ENCODE results near the gene TAF11.
A peak's percentile ranks its signal among the peaks of the same experiment; 100 is the strongest.
"Not testable (repeated sequence)": the region's sequence is repeated elsewhere in the genome, so short reads cannot be mapped to it uniquely, and the experiment has no call there.

The TAF11 gene

GRCh38 chr6:34887753-34888513 lies at the start of gene TAF11:
Gene TAF11 (minus strand): TSS chr6:34888042. CDS start chr6:34887957, 85 bp downstream.
- peak; percentile 86 for DNase-seq

GRCh38 chr6:34934516-34934915 lies 46.7 kb upstream of the TAF11 start:
- DNase-seq: no peak

- DNase-seq: not testable (repeated sequence)
Measured at GRCh38 chr6:34932202-34932601, 44.4 kb upstream of the TAF11 start.

GRCh38 chr6:34930221-34930620 lies 42.4 kb upstream of the TAF11 start:
- DNase-seq: no peak

- DNase-seq: no peak
Measured at GRCh38 chr6:34929241-34929978, 41.6 kb upstream of the TAF11 start.

GRCh38 chr6:34928695-34929094 lies 40.9 kb upstream of the TAF11 start:
- DNase-seq: no peak

- DNase-seq: no peak
Measured at GRCh38 chr6:34928220-34928619, 40.4 kb upstream of the TAF11 start.

GRCh38 chr6:34926655-34927054 lies 38.8 kb upstream of the TAF11 start:
- DNase-seq: no peak

- no peak for DNase-seq
Measured at GRCh38 chr6:34924831-34925625, 37.2 kb upstream of the TAF11 start.

GRCh38 chr6:34922177-34922663 lies 34.4 kb upstream of the TAF11 start:
- no peak for DNase-seq

- no peak for DNase-seq
Measured at GRCh38 chr6:34920097-34920496, 32.3 kb upstream of the TAF11 start.

- no peak for DNase-seq
Measured at GRCh38 chr6:34919651-34920050, 31.8 kb upstream of the TAF11 start.

- DNase-seq: no peak
Measured at GRCh38 chr6:34917626-34918285, 29.9 kb upstream of the TAF11 start.

GRCh38 chr6:34916348-34916967 lies 28.6 kb upstream of the TAF11 start:
- no peak for DNase-seq

GRCh38 chr6:34914358-34914757 lies 26.5 kb upstream of the TAF11 start:
- no peak for DNase-seq

- DNase-seq: no peak
Measured at GRCh38 chr6:34912715-34913464, 25.0 kb upstream of the TAF11 start.

GRCh38 chr6:34911822-34912221 lies 24.0 kb upstream of the TAF11 start:
- no peak for DNase-seq

GRCh38 chr6:34909320-34909883 lies 21.6 kb upstream of the TAF11 start:
- DNase-seq: no peak

GRCh38 chr6:34908194-34908593 lies 20.4 kb upstream of the TAF11 start:
- DNase-seq: no peak

GRCh38 chr6:34906826-34907225 lies 19.0 kb upstream of the TAF11 start:
- DNase-seq: no peak

- DNase-seq: no peak
Measured at GRCh38 chr6:34904990-34905613, 17.3 kb upstream of the TAF11 start.

All from NCI-H774 (cell line).